Ramos (cell line): ENCODE measurements around the gene LGALS9C.
"Not testable (repeated sequence)": the region's sequence is repeated elsewhere in the genome, so short reads cannot be mapped to it uniquely, and the experiment has no call there.

Source experiments
- in situ Hi-C: fragments of 300-500 bp; cut with MboI; formaldehyde crosslinking; loops from one replicate; pipeline ENCODE4 v1.14.3; 2022; ENCODE audit warnings: low sequenced_read_pairs; ENCODE audit not compliant: unreplicated experiment

Gene LGALS9C

DNA sequence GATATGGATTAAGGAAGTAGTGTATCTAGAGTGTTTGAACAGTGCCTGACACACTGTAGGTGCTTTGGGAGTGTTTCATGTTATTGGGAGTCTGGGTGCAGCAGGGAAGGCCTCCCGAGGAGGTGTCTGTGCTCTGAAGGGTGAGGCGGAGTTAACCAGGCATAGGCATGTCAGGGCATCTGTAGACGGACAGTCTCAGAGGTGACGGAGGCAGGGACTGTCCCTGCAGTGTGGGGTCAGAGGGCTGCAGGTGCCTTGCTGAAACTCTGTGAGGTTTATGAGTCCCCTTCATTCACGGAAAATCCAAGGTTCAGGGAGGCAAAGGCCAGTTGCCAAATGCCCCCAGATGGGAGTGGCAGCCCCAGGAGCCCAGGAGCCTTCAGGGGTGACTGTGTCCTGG is 778 bp downstream of the LGALS9C start:
- in situ Hi-C loops = not testable (repeated sequence)

DNA sequence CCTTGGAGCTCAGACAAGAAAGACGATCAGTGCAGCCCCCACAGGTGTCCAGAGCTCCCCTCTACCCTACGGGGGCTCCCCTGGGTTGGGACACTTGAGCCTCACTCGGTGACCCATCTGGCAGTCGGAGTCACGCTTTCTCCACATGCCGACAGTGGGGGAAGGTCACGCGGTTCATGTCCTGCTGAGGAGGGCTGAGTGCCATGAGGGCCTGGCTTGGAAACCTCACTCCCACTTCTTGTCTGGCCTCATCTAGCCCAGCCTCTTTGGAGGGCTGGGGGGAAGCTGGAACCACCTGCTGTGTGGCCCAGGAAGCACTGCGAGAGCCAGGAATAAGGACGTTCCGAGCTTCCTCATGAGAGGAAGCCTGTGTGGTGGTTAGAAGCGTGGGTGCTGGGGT is 1.8 kb downstream of the LGALS9C start:
- in situ Hi-C loops = not testable (repeated sequence)

DNA sequence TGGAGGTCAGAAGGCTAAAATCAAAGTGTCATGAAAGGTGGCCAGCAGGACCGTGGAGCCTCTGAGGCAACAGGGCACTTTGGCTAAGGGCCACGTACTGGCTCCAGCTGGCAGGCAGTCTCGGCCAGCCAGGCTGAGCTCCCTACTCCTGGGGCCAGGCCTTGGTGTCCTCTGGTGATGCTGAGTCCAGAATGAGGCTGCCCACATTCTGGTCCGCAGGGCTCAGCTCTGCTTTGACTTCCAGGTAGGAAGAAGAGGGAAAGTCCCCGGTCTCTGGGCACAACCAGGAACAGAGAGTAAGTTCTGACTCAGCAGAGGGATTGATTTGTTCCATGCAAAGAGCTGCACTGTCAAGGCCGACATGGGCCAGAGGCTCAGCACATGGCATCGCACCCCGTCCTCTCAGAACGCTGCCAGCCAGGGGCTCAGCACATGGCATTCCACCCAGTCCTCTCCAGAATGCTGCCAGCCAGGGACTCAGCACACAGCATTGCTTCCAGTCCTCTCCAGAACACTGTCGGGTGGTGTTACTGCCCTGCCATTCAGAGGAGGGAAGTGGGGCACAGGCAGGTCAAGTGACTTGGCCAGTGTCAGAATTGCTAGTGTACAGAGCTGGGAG is 2.5 kb downstream of the LGALS9C start:
- in situ Hi-C loops = not testable (repeated sequence)

DNA sequence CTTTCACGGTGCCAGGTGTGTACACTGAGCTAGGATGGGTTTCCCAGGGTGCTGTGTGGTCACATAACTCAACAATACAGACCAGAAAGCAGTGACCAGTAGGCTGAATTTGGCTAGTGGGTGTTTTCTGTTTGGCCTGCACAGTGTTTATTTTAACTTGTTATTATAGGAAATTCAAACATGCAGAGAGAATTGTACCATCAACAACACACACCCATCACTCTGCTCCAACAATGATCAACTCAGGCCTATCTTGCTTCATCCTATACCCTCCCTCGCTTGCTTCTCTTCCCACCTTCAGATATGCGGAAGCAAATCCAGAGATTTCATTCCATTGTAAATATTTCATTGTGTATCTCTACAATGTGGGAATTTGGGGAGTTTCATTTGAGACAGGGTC is 5.2 kb downstream of the LGALS9C start:
- in situ Hi-C loops = not testable (repeated sequence)

DNA sequence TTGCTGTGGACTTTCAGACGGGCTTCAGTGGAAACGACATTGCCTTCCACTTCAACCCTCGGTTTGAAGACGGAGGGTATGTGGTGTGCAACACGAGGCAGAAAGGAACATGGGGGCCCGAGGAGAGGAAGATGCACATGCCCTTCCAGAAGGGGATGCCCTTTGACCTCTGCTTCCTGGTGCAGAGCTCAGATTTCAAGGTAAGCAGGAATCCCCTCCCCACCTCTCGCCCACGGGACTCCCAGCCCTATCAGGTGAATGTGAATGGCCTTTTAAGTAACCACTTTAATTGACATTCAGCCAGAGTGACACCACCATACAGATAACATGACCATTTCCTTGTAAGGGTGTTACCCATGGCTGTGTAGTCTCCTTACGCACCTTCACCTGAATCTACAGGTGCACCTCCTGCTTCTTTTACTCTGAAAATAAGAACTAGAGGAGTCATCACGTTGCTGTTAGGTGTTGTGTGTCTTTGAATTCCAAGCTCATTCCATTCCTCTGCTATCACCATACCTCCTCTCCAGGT is 9.4 kb downstream of the LGALS9C start:
- in situ Hi-C loops = not testable (repeated sequence)

DNA sequence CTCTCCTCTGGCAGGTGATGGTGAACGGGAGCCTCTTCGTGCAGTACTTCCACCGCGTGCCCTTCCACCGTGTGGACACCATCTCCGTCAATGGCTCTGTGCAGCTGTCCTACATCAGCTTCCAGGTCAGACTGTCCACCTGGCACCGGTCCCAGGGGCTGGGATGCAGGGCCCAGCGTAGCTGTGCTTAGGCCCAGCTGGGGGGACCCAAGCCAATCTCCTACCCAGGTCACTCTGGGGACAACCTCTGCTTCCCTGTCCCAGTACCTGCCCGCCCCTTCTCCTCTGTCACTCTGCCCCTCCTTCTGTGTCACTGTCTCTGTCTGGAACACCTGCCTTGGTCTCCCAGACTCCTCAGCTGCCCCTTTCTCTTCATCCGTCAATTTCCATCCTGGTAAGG is 11.0 kb downstream of the LGALS9C start:
- in situ Hi-C loops = not testable (repeated sequence)

DNA sequence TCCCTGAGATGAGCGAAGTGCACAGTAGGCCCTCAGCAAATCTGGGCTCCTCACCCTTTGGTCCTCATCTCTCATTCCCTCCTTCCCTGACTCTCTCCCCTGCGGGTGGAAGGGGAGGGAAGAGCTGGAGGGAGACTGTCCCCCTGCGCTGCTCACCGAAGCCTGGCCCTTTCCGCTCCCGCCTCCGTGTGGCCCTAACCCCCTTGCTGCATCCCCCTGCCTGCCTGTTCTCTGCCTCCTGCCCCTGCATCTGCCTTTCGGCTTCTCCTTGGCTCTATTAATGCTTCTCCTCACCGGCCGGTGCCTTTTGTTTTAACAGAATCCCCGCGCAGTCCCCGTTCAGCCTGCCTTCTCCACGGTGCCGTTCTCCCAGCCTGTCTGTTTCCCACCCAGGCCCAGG is 12.0 kb downstream of the LGALS9C start:
- in situ Hi-C loops = not testable (repeated sequence)

DNA sequence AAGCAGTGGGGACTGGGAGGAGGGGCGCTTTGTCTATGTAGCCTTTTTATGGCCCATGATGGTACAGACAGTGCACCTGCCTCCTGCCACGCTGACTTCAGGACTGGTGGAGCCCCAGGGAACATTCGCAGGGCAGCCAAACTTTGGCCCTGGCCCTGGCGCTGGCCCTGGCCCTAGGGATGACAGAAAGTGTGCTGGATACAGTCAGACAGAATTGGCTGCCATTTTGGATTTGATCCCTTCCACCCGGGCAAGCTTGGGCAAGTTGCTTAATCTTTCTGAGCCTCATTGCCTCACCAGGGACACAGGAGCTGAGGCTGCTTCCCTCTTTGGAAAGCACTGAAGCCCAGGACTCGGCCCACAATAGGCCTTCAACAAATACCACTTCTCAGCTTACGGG is 13.4 kb downstream of the LGALS9C start:
- in situ Hi-C loops = not testable (repeated sequence)

DNA sequence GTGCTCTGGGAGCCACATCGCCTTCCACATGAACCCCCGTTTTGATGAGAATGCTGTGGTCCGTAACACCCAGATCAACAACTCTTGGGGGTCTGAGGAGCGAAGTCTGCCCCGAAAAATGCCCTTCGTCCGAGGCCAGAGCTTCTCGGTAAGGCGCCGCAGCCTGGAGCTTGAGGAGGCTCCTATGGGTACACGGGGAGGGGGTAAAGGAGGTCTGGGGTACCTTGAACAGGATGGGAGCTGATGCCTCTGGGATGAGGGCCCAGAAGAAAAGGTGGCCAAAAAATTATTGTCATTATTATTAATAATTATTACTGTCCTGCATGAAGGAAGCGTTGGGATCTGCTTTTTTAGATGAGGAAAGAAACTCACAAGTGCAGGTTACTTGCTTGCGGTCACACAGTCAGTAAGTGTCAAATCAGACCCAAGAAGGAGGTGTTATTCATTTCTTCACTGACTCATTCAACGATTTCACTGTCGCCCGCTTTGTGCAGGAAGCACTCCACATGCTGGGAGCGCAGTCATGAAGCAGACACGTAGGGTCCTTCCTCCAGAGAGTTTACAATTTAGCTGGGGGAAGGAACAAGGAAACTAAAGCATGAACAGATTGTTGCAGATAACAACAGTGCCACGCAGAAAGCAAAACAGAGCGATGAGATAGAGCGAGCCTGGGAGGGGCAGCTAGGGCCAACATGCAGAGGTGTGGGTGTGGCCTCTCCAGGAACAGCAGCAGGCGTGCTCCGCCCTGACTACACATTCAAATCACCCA is 16.3 kb downstream of the LGALS9C start:
- in situ Hi-C loops = not testable (repeated sequence)

DNA sequence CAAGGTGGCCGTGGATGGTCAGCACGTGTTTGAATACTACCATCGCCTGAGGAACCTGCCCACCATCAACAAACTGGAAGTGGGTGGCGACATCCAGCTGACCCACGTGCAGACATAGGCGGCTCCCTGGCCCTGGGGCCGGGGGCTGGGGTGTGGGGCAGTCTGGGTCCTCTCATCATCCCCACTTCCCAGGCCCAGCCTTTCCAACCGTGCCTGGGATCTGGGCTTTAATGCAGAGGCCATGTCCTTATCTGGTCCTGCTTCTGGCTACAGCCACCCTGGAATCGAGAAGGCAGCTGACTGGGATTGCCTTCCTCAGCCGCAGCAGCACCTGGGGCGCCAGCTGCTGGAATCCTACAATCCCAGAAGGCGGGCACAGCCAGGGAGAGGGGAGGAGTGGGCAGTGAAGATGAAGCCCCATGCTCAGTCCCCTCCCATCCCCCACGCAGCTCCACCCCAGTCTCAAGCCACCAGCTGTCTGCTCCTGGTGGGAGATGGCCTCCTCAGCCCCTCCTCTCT is 17.7 kb downstream of the LGALS9C start:
- in situ Hi-C loops = not testable (repeated sequence)

DNA sequence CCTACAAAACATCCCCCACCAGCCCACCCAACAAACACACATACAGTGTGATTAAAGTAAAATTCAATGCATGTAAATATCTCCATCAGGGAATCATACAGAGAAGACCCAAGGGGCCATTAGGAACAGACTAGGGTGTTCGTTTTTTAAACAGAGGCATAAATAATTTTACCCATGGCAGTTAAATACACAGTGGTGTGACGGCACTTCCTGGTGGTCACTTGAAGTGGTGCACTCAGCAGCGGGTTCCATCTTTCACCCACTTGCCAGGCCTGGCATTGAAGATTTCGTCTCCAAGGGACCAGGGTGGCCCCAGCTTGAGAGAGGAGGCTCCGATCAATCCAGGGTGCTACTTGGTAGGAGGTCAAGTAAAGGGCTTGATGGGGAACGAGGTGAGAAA is 20.5 kb downstream of the LGALS9C start:
- in situ Hi-C loops = not testable (repeated sequence)

DNA sequence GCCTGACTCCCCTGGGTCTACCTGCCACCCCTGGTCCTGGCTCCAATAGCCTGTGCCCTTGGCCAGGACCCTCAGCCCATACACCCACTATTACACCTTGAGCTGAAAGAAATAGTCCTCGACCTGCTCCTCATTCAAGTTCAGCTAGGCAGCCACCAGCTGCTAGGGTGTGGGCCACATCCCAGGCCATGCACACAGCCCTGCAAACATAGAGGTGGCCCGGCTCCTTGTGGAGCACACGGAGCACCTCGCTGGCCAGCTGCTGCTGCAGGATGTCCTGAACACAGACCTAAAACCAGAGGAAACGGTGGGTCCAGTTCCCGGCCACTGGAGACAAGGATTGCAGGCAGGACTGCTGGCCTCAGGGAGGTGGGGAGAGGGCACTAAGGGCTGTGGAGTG is 22.5 kb downstream of the LGALS9C start:
- in situ Hi-C loops = not testable (repeated sequence)

DNA sequence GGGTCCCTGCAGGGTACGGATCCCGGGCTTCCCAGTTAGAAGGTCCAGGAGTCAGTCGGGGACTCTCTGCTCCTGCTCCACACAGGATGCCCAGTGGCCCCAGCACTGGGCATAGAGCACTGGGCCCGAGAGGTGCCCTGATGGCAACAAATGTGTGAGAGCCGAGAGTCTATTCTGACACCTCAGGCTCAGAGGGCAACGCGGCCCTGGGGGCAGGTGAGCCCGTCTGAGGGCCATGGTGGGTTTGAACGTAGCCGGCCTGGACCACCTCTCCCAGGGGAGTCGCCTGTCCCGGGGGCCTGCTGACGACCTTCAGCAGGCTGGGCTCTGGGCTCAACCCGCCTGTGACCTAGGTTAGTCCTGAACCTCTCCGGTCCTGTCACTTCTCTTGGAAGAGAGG is 23.2 kb downstream of the LGALS9C start:
- in situ Hi-C loops = not testable (repeated sequence)

DNA sequence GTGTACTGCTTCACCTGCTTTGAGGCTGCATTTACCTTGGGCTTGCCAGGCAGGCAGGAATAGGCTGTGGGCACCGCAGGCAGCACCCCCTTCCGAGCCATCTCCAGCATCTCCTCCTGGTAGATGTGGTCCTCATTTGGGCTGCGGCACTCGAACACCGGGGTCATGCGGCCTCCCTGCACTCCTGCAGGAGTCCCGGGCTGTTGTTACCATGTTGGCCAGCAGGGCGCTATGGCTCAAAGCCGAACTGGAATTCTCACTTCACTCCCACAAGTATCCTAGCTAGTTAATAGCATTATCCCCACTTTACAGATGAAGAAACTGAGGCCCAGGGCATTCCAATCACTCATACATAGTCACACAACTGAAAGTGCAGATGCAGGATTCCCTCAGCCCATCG is 23.7 kb downstream of the LGALS9C start:
- in situ Hi-C loops = not testable (repeated sequence)

DNA sequence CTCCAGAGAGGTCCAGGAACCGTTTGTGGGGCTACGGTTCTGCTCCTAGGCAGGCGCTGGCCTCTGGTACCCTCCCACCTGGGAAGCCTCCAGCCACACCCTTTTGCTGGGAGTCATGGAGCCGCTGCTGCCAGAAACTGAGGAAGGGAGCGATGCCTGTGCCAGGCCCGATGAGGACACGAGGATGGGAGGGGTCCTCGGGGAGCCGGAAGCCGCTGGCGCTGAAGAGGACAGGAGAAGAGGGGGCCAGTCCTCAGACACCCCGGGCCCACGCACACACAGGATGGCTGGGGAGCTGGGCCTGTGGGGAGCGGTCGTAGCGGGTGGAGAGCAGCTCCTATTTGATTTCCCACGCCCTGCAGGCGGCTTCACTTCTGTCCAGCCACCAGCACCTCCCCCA is 24.2 kb downstream of the LGALS9C start:
- in situ Hi-C loops = not testable (repeated sequence)

DNA sequence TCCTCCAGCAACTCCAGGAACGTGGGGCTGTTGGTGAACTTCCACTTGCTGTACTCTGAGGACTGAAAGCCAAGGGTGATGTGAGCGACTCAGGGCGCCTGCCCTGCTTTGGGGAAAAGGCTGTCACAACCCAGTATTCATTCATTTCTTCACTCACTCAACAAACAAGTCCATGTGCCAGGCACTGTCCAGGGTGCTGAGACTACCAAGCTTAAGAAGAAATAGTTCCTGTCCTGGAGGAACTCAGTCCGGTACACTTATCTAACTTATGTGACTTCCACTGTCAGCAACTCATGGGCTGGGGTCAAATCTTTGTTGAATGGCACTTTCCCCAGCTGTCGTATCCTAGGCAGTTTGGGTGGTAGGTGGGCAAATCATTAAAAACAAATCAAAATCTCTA is 26.6 kb downstream of the LGALS9C start:
- in situ Hi-C loops = not testable (repeated sequence)

DNA sequence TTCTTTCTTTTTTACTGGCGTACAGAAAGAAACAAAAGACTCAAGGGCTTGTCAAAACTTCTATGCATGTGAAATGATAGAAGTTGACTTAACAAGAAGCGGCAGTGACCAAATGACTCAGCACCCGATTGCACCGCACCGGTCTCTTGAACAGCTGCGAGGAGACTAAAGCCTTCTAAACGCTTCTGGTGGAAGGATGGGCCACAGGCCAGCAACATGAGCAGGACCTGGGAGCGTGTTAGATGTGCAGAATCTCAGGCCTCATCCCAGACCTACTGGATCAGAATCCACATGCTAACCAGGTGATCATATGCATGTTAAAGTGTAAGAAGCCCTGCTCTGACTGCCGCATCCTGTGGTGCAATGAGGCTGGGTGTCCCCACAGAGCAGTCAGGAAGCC is 31.1 kb downstream of the LGALS9C start:
- in situ Hi-C loops = not testable (repeated sequence)

DNA sequence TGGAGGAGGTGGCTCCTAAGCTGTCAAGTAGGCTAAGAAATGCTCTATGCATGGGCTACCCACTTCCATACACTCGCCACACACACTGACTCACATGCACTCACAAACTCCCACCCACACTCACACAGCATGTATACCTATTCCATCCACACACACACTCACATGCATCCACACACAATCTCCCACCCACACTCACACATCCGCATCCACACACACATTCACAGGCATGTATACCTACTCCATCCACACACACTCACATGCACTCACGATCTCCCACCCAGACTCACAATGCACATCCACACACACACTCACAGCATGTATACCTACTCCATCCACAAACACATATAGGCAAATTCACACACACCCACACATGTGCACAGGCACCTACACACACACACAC is 32.1 kb downstream of the LGALS9C start:
- in situ Hi-C loops = not testable (repeated sequence)

DNA sequence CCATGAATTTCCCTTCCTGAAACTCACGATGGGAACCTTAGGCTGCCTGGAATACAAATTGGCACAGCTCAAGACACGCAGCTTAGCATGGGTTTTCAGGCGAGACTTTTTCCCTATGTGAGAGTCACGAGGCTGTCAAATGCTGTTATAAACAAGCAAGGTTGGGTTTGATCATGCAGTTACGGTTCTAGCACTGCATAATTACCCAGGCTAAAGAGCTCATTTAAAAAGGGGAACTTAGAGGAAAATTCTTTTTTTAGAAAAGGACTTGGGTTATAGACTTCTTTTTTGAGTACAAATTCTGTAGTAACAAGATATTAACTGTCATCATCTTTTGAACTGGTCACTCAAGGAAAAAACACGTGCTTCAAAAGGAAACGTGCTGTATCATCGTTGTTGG is 44.5 kb downstream of the LGALS9C start:
- in situ Hi-C loops = not testable (repeated sequence)

DNA sequence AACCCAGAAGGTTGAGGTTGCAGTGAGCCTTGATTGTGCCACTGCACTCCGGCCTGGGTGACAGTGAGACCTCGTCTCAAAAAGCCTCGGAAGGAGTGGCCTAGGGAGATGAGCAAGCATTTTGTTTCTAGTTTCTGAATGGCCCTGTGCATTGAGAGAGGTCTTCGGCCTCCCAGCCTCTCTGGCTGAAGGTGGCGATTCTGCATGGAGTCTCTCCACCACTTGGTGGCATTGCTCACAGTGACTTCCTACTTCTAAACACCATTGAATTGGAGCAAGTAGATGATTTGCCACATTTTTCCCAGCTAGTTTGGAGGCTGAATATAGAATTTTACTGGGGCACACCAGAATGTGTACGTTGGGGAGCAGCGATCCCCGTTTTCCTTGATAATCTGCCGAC is 48.4 kb downstream of the LGALS9C start:
- in situ Hi-C loops = not testable (repeated sequence)

DNA sequence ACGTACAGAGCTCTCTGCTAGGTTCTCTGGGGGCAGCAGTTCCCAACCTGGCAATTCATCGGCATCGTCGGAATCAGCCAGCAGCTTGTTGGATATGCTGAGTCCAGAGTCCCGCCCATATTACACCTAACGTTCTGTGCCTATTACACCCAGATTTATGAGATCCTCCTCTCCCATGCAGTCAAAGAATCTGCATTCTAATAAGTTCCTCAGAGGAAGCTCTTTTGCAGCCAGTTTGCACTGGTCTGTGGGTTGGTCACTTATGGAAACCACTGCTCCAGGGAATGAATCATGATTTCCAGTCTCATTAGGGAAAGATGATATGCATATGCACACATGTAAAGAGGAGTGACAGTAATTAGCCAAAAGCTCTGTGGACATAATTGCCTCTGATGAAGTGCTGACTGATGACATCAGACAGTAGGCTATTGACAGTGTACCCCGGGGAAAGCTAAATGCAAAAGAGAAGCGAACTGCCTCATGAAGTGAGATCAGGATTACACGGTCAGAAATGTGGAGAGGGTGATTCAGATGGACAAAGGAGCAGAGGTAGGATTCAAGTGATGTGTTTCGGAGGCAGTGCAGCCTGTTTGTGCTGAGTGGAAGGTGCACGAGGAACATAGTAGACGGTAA is 49.7 kb downstream of the LGALS9C start:
- in situ Hi-C loops = not testable (repeated sequence)
